ENCODE results near the gene NAB2.
"Not testable (repeated sequence)": the region's sequence is repeated elsewhere in the genome, so short reads cannot be mapped to it uniquely, and the experiment has no call there.

The NAB2 gene

DNA sequence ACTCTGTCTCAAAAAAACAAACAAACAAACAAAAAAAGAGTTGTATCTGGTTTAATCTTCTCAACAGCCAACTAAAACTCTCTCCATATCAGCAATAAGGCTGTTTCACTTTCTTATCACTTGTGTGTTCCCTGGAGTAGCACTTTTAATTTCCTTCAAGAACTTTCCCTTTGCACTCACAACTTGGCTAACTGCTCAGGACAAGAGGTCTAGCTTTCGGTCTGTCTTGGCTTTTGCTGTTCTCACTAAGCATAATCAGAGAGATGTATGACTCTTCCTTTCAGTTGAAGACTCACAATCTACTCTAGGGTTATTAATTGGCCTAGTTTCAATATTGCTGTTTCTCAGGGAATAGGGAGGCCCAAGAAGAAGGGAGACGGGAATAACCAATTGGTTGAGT, 22.7 kb upstream of the NAB2 start:
- Histone ChIP-seq H3K9me3 (ENCODE audit: control insufficient read depth, low read length) (no peaks in the 10 kb centered on the region), H3K27ac (ENCODE audit: insufficient read depth, low read length, poor library complexity, severe bottlenecking) (no peak overlapping the region), H3K27me3 (replicated peaks; ENCODE audit: control insufficient read depth, insufficient read depth, low read length, poor library complexity, severe bottlenecking) (no peaks in the 10 kb centered on the region), H3K4me1 (ENCODE audit: control insufficient read depth, insufficient read depth, low read length, poor library complexity, severe bottlenecking) (peaks cover 16% of the 10 kb centered on the region), H3K4me3 (ENCODE audit: insufficient read depth, low read depth, low read length, poor library complexity, severe bottlenecking) (no peak overlapping the region), H3K36me3 (ENCODE audit: control insufficient read depth, insufficient read depth, low read length) (peaks cover 4% of the 10 kb centered on the region)
- DNase-seq = no peak

DNA sequence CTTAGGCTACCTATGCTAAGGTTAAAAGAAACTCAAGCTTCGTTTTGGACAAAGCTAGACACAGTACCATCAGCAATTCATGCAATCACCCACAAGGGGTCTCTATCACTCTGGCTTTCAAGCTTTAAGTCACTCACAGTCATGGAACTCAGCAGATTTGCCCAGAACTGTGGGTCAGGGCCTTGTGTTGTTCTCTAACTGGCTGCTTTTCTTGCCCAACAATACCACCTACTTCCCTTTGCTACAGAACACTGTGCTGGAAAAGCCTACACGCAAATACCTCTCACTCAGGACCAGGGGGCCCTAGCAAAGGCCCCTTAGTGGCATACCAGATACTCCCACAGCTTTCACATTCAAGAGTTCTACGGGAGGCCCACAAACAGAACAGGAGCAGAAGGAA, 19.4 kb upstream of the NAB2 start:
- Histone ChIP-seq H3K27ac (ENCODE audit: insufficient read depth, low read length, poor library complexity, severe bottlenecking) (no peak overlapping the region), H3K4me1 (ENCODE audit: control insufficient read depth, insufficient read depth, low read length, poor library complexity, severe bottlenecking) (peaks cover 10% of the 10 kb centered on the region), H3K27me3 (replicated peaks; ENCODE audit: control insufficient read depth, insufficient read depth, low read length, poor library complexity, severe bottlenecking) (no peaks in the 10 kb centered on the region), H3K4me3 (ENCODE audit: insufficient read depth, low read depth, low read length, poor library complexity, severe bottlenecking) (no peak overlapping the region), H3K36me3 (ENCODE audit: control insufficient read depth, insufficient read depth, low read length) (peaks cover 12% of the 10 kb centered on the region), H3K9me3 (ENCODE audit: control insufficient read depth, low read length) (no peaks in the 10 kb centered on the region)
- peak in 2 of 3 donors; percentile 24 to 52 for DNase-seq

DNA sequence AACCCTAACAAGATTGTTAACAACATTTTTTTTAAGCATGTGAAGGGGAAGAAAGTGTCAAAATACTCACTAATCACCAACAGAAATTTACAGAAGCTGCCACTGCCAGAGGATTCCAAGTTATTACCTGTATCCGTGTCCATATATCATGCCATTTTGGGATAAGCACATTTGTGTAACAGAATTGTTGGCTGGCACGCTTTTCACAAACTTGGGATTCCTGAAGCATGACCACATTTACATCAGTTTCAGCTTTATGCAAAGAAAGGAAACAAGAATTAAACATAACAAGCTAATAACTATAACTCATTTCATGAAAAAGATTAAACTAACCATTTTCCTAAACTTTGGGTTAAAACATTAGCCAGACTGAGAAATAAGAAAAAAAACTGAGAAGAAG, 16.3 kb upstream of the NAB2 start:
- no peak for DNase-seq
- Histone ChIP-seq H3K4me1 (ENCODE audit: control insufficient read depth, insufficient read depth, low read length, poor library complexity, severe bottlenecking) (peaks cover 7% of the 10 kb centered on the region), H3K27me3 (replicated peaks; ENCODE audit: control insufficient read depth, insufficient read depth, low read length, poor library complexity, severe bottlenecking) (no peaks in the 10 kb centered on the region), H3K9me3 (ENCODE audit: control insufficient read depth, low read length) (no peaks in the 10 kb centered on the region), H3K36me3 (ENCODE audit: control insufficient read depth, insufficient read depth, low read length) (peaks cover 12% of the 10 kb centered on the region), H3K27ac (ENCODE audit: insufficient read depth, low read length, poor library complexity, severe bottlenecking) (no peak overlapping the region), H3K4me3 (ENCODE audit: insufficient read depth, low read depth, low read length, poor library complexity, severe bottlenecking) (no peak overlapping the region)

DNA sequence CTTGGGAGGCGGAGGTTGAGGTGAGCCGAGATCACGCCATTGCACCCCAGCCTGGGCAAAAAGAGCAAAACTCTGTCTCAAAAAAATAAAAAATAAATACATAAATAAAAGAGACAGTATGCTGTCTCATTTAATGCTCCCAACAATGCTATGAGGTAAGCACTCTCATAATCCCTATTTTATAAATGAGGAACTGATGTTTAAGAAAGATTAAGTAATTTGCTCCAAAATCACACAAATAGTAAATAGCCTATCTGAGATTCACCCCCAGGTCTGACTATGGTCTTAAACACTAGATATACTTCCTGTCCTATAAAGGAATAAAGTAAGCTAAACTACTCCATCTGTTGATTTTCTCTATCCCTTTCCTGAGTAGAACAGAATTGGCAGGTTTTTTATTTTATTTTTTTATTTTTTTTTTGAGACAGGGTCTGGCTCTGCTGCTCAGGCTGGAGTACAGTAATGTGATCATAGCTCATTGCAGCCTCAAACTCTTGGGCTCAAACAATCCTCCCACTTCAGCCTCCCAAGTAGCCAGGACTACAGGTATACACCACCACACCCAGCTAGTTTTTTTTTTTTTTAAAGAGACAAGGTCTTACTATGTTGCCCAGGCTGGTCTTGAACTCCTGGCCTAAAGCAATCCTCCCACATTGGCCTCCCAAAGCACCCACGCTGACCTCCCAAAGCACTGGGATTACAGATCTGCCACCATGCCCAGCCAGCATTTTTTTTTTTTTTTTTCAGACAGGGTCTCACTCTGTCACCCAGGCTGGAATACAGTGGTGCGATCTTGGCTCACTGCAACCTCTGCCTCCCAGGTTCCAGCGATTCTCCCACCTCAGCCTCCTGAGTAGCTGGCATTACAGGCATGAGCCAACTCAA, 15.1 kb upstream of the NAB2 start:
- H3K27me3 ChIP-seq (replicated peaks; ENCODE audit: control insufficient read depth, insufficient read depth, low read length, poor library complexity, severe bottlenecking); H3K4me1 ChIP-seq (ENCODE audit: control insufficient read depth, insufficient read depth, low read length, poor library complexity, severe bottlenecking); DNase-seq; H3K4me3 ChIP-seq (ENCODE audit: insufficient read depth, low read depth, low read length, poor library complexity, severe bottlenecking); H3K9me3 ChIP-seq (ENCODE audit: control insufficient read depth, low read length); H3K27ac ChIP-seq (ENCODE audit: insufficient read depth, low read length, poor library complexity, severe bottlenecking): not testable (repeated sequence)
- H3K36me3 ChIP-seq (ENCODE audit: control insufficient read depth, insufficient read depth, low read length) = peaks cover 12% of the 10 kb centered on the region

DNA sequence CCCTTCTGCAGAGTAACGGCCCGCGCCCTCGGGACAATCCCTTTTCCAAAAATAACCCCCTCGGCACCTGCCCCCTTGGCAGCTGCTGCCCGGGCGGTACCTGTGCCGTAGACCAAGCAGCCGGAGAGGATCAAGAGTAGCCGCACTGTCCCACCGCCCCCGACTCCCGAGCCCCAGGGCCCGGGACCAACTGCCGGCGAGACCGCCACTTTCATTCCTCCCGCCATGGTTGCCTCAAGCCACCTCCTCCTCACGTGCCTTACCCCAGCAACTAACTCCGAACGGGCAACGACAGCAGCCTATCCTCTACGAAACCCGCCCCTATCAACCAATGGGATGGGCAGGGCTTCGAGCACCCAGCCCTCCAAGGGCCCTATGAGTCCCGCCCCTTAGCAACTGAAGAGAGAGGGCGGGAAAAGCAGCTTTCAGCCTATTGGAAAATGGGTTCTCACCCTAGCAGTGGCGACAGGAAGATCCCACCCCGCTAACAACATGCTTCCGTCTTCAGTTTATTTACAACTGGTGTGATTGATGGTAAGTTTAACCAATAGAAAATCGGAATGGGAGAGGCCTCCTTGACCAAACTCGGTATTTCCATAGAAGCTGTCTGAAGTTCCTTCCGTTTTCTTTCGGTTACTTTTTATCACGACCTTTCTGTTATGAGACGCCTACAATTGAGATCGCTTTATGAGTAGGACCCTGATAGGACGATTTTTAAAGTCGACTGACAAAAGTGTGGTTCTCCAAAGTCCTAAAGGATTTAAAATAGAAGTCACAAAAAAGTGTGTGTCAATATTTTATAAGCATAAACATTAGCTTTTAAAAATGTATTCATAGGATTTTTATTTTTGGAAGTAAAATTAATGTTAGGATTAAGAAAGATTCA, 10.2 kb upstream of the NAB2 start, which contains the start of gene NEMP1:
Gene NEMP1, minus strand, starts transcription at position 273 of the 886 bp plus-strand sequence. Its CDS starts 46 bp downstream, at position 227.
- H3K36me3 ChIP-seq (ENCODE audit: control insufficient read depth, insufficient read depth, low read length) = no peaks in the 10 kb centered on the region
- H3K27me3 ChIP-seq (replicated peaks; ENCODE audit: control insufficient read depth, insufficient read depth, low read length, poor library complexity, severe bottlenecking) = no peaks in the 10 kb centered on the region
- DNase-seq = peak; percentile 94 to 97 (median 97)
- peak within 1 kb of the TSS; percentile 80 for H3K4me3 ChIP-seq (ENCODE audit: insufficient read depth, low read depth, low read length, poor library complexity, severe bottlenecking)
- no peaks in the 10 kb centered on the region for H3K4me1 ChIP-seq (ENCODE audit: control insufficient read depth, insufficient read depth, low read length, poor library complexity, severe bottlenecking)
- peak within 1 kb of the TSS; percentile 75 for H3K27ac ChIP-seq (ENCODE audit: insufficient read depth, low read length, poor library complexity, severe bottlenecking)
- no peaks in the 10 kb centered on the region for H3K9me3 ChIP-seq (ENCODE audit: control insufficient read depth, low read length)

DNA sequence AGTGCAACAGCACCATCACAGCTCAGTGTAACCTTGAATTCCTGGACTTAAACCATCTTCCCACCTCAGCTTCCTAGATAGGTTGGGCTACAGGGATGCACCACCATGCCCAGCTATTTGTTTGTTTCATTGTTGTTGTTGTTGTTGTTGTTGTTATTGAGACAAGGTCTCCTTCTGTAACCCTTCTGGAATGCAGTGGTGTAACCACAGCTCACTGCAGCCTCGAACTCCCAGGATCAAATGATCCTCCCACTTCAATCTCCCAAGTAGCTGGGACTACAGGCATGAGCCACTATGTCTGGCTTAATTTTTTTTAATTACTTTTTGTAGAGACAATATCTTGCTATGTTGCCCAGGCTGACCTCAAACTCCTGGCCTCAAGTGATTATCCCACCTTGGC, 9.1 kb upstream of the NAB2 start:
- H3K36me3 ChIP-seq (ENCODE audit: control insufficient read depth, insufficient read depth, low read length) = no peaks in the 10 kb centered on the region
- H3K4me3 ChIP-seq (ENCODE audit: insufficient read depth, low read depth, low read length, poor library complexity, severe bottlenecking) = no peak overlapping the region
- H3K9me3 ChIP-seq (ENCODE audit: control insufficient read depth, low read length) = no peaks in the 10 kb centered on the region
- no peaks in the 10 kb centered on the region for H3K4me1 ChIP-seq (ENCODE audit: control insufficient read depth, insufficient read depth, low read length, poor library complexity, severe bottlenecking)
- H3K27me3 ChIP-seq (replicated peaks; ENCODE audit: control insufficient read depth, insufficient read depth, low read length, poor library complexity, severe bottlenecking) = no peaks in the 10 kb centered on the region
- H3K27ac ChIP-seq (ENCODE audit: insufficient read depth, low read length, poor library complexity, severe bottlenecking) = no peak overlapping the region
- no peak for DNase-seq

DNA sequence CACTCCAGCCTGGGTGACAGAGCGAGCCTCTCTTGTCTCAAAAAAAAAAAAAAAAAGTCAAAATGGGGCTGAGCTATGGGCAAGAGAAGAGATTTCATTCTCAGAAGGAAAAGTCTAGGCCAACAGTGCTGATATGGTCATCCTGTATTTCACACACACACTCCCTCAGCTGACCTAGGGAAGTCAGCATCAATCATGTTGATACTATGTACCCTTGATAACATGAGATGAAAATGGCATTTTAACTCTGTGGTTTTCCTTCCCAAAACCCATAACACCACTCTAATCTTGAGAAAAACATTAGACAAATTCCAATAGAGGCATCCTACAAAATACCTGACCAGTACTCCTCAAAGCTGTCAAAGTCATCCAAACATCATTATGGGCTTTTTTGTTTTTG, 8.1 kb upstream of the NAB2 start:
- DNase-seq = no peak
- Histone ChIP-seq H3K9me3 (ENCODE audit: control insufficient read depth, low read length) (no peaks in the 10 kb centered on the region), H3K4me3 (ENCODE audit: insufficient read depth, low read depth, low read length, poor library complexity, severe bottlenecking) (no peak overlapping the region), H3K36me3 (ENCODE audit: control insufficient read depth, insufficient read depth, low read length) (no peaks in the 10 kb centered on the region), H3K27me3 (replicated peaks; ENCODE audit: control insufficient read depth, insufficient read depth, low read length, poor library complexity, severe bottlenecking) (no peaks in the 10 kb centered on the region), H3K4me1 (ENCODE audit: control insufficient read depth, insufficient read depth, low read length, poor library complexity, severe bottlenecking) (peaks cover 2% of the 10 kb centered on the region), H3K27ac (ENCODE audit: insufficient read depth, low read length, poor library complexity, severe bottlenecking) (no peak overlapping the region)

DNA sequence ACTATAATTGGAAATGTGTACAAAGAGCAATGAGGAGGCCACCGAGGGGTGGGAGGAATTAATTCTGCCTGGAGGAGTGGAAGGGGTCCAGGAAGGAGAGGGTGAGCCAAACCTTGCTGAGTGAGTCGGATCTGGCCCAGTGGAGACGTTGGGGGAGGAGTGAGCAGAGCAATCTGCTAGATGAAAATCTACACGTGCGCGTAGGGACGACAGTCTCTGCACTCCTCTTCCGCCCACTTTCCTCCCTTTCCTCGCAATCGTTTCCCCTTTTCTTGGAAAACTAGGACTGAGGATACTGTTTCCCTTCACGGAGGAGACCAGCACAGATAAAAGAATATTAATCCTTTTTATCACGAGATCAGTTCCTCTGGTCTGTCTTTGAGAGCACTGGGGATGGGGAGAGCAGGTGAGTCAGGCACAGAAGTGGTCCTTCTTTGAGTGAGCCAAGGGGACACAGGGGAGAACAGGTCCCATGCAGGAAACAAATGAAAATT, 2.9 kb upstream of the NAB2 start:
- Histone ChIP-seq H3K9me3 (ENCODE audit: control insufficient read depth, low read length) (no peaks in the 10 kb centered on the region), H3K36me3 (ENCODE audit: control insufficient read depth, insufficient read depth, low read length) (no peaks in the 10 kb centered on the region), H3K27ac (ENCODE audit: insufficient read depth, low read length, poor library complexity, severe bottlenecking) (peak overlapping the region; percentile 97), H3K27me3 (replicated peaks; ENCODE audit: control insufficient read depth, insufficient read depth, low read length, poor library complexity, severe bottlenecking) (no peaks in the 10 kb centered on the region), H3K4me3 (ENCODE audit: insufficient read depth, low read depth, low read length, poor library complexity, severe bottlenecking) (peak overlapping the region; percentile 84), H3K4me1 (ENCODE audit: control insufficient read depth, insufficient read depth, low read length, poor library complexity, severe bottlenecking) (peaks cover 20% of the 10 kb centered on the region)
- DNase-seq = no peak

DNA sequence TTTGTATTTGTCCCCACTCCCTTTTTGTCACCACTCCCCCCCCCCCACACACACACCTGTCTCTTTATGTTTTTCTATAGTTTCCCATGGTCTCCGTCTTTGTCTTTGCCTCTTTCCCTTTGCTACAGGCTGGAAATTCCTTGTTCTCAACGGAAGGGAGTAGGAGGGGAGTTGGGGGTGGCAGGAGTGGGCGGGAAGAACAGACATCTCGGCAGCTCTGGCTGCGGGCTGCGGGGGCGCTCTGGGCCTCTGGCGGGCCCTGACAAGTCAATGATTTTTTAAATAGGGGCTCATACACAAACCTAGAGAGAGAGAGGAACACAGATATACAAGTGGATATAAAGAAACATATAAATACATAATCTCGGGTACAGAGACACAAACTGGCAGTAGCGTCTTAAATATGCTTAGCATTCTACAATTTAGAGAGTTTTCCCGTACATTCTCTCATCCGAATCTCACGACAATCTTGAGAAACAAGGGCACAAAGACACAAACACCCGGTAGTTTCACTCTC, 2.4 kb upstream of the NAB2 start:
- H3K36me3 ChIP-seq (ENCODE audit: control insufficient read depth, insufficient read depth, low read length) = no peaks in the 10 kb centered on the region
- peak overlapping the region; percentile 84 for H3K4me3 ChIP-seq (ENCODE audit: insufficient read depth, low read depth, low read length, poor library complexity, severe bottlenecking)
- no peak for DNase-seq
- H3K4me1 ChIP-seq (ENCODE audit: control insufficient read depth, insufficient read depth, low read length, poor library complexity, severe bottlenecking) = peaks cover 20% of the 10 kb centered on the region
- H3K27ac ChIP-seq (ENCODE audit: insufficient read depth, low read length, poor library complexity, severe bottlenecking) = peak overlapping the region; percentile 97
- no peaks in the 10 kb centered on the region for H3K27me3 ChIP-seq (replicated peaks; ENCODE audit: control insufficient read depth, insufficient read depth, low read length, poor library complexity, severe bottlenecking)
- no peaks in the 10 kb centered on the region for H3K9me3 ChIP-seq (ENCODE audit: control insufficient read depth, low read length)
